Testis (tissue), 2 donors: Measurements from ENCODE around the gene CYB561A3.

ENCODE experiments used
- POLR2A ChIP-seq: fragments of 450-650 bp; IDR thresholded peaks from one replicate; pipeline ENCODE4 v1.6.1; 2017; ENCODE audit warnings: antibody characterized with exemption, mild to moderate bottlenecking, moderate library complexity
- TF ChIP-seq, protein P1 (sequence below), 3 experiments: fragments of 450-650 bp in 2 of 3; fragments of 200-600 bp in 1 of 3; sonication (generic) in 1 of 3; IDR thresholded peaks; one replicate each; pipeline ENCODE4 v1.5.1; 2016 to 2019; ENCODE audit warnings: antibody characterized with exemption in 3 of 3, mild to moderate bottlenecking in 2 of 3, moderate library complexity in 1 of 3

DNA sequence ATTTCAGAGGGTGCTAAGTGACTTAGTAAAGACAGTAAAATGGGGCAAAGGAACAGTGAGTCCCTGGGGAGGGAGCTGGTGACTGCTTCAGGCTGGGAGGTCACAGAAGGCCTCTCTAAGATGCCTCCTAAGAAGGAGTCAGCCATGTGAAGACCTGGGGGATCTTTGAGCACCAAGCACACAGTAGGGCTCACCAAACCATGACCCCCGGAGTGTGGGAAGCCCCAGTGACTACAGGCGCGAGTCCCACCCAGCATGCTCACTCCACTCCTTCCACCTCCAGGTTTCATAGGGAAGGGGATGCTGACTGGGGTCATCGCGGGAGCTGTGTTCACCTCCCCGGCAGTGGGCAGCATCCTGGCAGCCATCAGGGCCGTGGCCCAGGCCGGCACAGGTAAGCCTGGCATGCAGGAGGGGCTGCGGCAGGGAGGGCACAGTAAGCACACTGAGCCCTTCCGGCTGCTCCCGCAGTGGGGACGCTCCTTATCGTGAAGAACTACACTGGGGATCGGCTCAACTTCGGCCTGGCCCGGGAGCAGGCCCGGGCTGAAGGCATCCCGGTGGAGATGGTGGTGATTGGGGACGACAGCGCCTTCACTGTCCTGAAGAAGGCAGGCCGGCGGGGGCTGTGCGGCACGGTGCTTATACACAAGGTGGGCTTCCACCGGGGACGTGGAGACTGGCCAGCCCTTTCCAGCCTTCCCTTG is 22.7 kb downstream of the CYB561A3 start:
- TF ChIP-seq, protein P1, sequence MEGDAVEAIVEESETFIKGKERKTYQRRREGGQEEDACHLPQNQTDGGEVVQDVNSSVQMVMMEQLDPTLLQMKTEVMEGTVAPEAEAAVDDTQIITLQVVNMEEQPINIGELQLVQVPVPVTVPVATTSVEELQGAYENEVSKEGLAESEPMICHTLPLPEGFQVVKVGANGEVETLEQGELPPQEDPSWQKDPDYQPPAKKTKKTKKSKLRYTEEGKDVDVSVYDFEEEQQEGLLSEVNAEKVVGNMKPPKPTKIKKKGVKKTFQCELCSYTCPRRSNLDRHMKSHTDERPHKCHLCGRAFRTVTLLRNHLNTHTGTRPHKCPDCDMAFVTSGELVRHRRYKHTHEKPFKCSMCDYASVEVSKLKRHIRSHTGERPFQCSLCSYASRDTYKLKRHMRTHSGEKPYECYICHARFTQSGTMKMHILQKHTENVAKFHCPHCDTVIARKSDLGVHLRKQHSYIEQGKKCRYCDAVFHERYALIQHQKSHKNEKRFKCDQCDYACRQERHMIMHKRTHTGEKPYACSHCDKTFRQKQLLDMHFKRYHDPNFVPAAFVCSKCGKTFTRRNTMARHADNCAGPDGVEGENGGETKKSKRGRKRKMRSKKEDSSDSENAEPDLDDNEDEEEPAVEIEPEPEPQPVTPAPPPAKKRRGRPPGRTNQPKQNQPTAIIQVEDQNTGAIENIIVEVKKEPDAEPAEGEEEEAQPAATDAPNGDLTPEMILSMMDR (IDR thresholded peaks at IDR 0.05), result no peak
- TF ChIP-seq POLR2A, result no peak
